Peyer's patch (tissue), 4 donors: ENCODE results near the gene MRPL4. TPM values are rescaled to one million over a fixed set of nuclear protein-coding genes. Genes with fewer than 3 reads are reported as not detected.

ENCODE experiments used
- DNase-seq, 3 donors: peaks; one replicate each; pipeline ENCODE4 v3.0.0-alpha.2; 2017 to 2019
- H3K27ac ChIP-seq, 4 donors: fragments of 200-600 bp; sonication (generic); one replicate each; pipeline ENCODE4 v1.5.1; 2016 to 2019
- H3K27me3 ChIP-seq, 2 donors: fragments of 200-600 bp; sonication (generic); one replicate each; pipeline ENCODE4 v1.5.1; 2019
- H3K36me3 ChIP-seq, 3 donors: fragments of 200-600 bp; sonication (generic); one replicate each; pipeline ENCODE4 v1.5.1; 2016 to 2019
- H3K4me1 ChIP-seq, 4 donors: fragments of 200-600 bp; sonication (generic); one replicate each; pipeline ENCODE4 v1.5.1; 2016 to 2019
- H3K4me3 ChIP-seq, 4 donors: fragments of 200-600 bp; sonication (generic); 1 replicate in 3 of 4; 2 replicates in 1 of 4; pipeline ENCODE4 v1.5.1; 2016 to 2019; ENCODE audit warnings: mild to moderate bottlenecking in 1 of 4
- H3K9me3 ChIP-seq, 4 donors: fragments of 200-600 bp; sonication (generic); one replicate each; pipeline ENCODE4 v1.5.1; 2016 to 2019; ENCODE audit warnings: mild to moderate bottlenecking in 1 of 4
- POLR2A ChIP-seq, 2 donors: fragments of 450-650 bp; IDR thresholded peaks; one replicate each; pipeline ENCODE4 v1.5.1; 2017; ENCODE audit warnings: antibody characterized with exemption in 2 of 2, mild to moderate bottlenecking in 2 of 2, moderate library complexity in 2 of 2
- total RNA-seq, 4 donors: library from RNA; depleted of rRNA; stranded (reverse); fragments of >200 nt; gene quantifications; one replicate each; pipeline ENCODE4 v1.1.0, GENCODE V29; 2016
- TF ChIP-seq, protein P1 (sequence below), 6 experiments: fragments of 450-650 bp in 4 of 6; fragments of 200-600 bp in 2 of 6; sonication (generic) in 1 of 6; IDR thresholded peaks; one replicate each; pipeline ENCODE4 v1.5.1; 2017 to 2019; ENCODE audit warnings: antibody characterized with exemption in 6 of 6, mild to moderate bottlenecking in 3 of 6, moderate library complexity in 1 of 6

The MRPL4 gene
- total RNA-seq, 4 donors from 2014 or later: 43.8 to 49.6 (median 45.3) TPM

DNA sequence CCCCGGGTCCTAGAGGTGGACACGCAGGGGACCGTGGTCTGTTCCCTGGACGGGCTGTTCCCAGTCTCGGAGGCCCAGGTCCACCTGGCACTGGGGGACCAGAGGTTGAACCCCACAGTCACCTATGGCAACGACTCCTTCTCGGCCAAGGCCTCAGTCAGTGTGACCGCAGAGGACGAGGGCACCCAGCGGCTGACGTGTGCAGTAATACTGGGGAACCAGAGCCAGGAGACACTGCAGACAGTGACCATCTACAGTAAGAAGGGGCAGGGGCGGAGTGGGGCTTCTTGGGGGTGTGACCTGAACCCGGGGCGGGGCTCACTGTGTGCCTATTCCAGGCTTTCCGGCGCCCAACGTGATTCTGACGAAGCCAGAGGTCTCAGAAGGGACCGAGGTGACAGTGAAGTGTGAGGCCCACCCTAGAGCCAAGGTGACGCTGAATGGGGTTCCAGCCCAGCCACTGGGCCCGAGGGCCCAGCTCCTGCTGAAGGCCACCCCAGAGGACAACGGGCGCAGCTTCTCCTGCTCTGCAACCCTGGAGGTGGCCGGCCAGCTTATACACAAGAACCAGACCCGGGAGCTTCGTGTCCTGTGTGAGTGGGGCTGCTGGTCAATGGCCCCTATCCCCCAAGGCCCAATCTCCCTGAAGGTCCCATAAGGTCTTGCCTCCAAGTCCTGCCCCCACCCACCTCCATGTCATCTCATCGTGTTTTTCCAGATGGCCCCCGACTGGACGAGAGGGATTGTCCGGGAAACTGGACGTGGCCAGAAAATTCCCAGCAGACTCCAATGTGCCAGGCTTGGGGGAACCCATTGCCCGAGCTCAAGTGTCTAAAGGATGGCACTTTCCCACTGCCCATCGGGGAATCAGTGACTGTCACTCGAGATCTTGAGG lies 32.3 kb downstream of the MRPL4 start:
- Histone ChIP-seq H3K27ac (no peak overlapping the region), H3K9me3 (no peaks in the 10 kb centered on the region), H3K4me1 (peaks cover 0 to 30% (median 27%) of the 10 kb centered on the region in 4 donors), H3K36me3 (peaks cover 0 to 17% (median 0%) of the 10 kb centered on the region in 3 donors), H3K4me3 (no peak overlapping the region), H3K27me3 (peaks cover 0 to 9% of the 10 kb centered on the region in 2 donors)
- no peak for TF ChIP-seq POLR2A (IDR thresholded peaks at IDR 0.05)
- no peak for DNase-seq

DNA sequence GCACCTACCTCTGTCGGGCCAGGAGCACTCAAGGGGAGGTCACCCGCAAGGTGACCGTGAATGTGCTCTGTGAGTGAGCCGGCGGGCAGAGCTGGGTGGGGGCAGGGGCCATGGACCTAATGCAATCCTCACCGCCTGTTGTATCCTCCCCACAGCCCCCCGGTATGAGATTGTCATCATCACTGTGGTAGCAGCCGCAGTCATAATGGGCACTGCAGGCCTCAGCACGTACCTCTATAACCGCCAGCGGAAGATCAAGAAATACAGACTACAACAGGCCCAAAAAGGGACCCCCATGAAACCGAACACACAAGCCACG lies 32.9 kb downstream of the MRPL4 start:
- no peak for DNase-seq
- TF ChIP-seq, protein P1, sequence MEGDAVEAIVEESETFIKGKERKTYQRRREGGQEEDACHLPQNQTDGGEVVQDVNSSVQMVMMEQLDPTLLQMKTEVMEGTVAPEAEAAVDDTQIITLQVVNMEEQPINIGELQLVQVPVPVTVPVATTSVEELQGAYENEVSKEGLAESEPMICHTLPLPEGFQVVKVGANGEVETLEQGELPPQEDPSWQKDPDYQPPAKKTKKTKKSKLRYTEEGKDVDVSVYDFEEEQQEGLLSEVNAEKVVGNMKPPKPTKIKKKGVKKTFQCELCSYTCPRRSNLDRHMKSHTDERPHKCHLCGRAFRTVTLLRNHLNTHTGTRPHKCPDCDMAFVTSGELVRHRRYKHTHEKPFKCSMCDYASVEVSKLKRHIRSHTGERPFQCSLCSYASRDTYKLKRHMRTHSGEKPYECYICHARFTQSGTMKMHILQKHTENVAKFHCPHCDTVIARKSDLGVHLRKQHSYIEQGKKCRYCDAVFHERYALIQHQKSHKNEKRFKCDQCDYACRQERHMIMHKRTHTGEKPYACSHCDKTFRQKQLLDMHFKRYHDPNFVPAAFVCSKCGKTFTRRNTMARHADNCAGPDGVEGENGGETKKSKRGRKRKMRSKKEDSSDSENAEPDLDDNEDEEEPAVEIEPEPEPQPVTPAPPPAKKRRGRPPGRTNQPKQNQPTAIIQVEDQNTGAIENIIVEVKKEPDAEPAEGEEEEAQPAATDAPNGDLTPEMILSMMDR (IDR thresholded peaks at IDR 0.05): no peak
- no peak for TF ChIP-seq POLR2A (IDR thresholded peaks at IDR 0.05)
- Histone ChIP-seq H3K27me3 (peaks cover 0 to 15% of the 10 kb centered on the region in 2 donors), H3K4me1 (peaks cover 0 to 36% (median 33%) of the 10 kb centered on the region in 4 donors), H3K4me3 (no peak overlapping the region), H3K9me3 (no peaks in the 10 kb centered on the region), H3K36me3 (peaks cover 0 to 17% (median 0%) of the 10 kb centered on the region in 3 donors), H3K27ac (no peak overlapping the region)

DNA sequence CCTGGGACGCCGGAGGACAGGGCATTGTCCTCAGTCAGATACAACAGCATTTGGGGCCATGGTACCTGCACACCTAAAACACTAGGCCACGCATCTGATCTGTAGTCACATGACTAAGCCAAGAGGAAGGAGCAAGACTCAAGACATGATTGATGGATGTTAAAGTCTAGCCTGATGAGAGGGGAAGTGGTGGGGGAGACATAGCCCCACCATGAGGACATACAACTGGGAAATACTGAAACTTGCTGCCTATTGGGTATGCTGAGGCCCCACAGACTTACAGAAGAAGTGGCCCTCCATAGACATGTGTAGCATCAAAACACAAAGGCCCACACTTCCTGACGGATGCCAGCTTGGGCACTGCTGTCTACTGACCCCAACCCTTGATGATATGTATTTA lies 33.4 kb downstream of the MRPL4 start:
- H3K9me3 ChIP-seq: no peaks in the 10 kb centered on the region
- peaks cover 0 to 20% of the 10 kb centered on the region in 2 donors for H3K27me3 ChIP-seq
- no peak overlapping the region for H3K27ac ChIP-seq
- peaks cover 0 to 41% (median 37%) of the 10 kb centered on the region in 4 donors for H3K4me1 ChIP-seq
- no peak for DNase-seq
- H3K4me3 ChIP-seq: no peak overlapping the region
- H3K36me3 ChIP-seq: peaks cover 0 to 17% (median 0%) of the 10 kb centered on the region in 3 donors
- no peak for TF ChIP-seq POLR2A (IDR thresholded peaks at IDR 0.05)
- TF ChIP-seq, protein P1 (IDR thresholded peaks at IDR 0.05): no peak

- H3K27me3 ChIP-seq: peaks cover 0 to 34% of the 10 kb centered on the region in 2 donors
- peak within 1 kb of the TSS in 3 of 4 donors; percentile 17 to 27 (median 26) for H3K4me3 ChIP-seq
- TF ChIP-seq, protein P1 (IDR thresholded peaks at IDR 0.05): no peak
- no peak for TF ChIP-seq POLR2A (IDR thresholded peaks at IDR 0.05)
- peaks cover 0 to 17% (median 0%) of the 10 kb centered on the region in 3 donors for H3K36me3 ChIP-seq
- no peaks in the 10 kb centered on the region for H3K9me3 ChIP-seq
- DNase-seq: peak in 2 of 3 donors; percentile 49 to 66
- peak within 1 kb of the TSS in 2 of 4 donors; percentile 32 to 43 for H3K27ac ChIP-seq
- H3K4me1 ChIP-seq: peaks cover 0 to 58% (median 53%) of the 10 kb centered on the region in 4 donors
Observed at GRCh38 chr19:10286803-10287737, 35.1 kb downstream of the MRPL4 start, which contains the start of gene ICAM4. ICAM4 (plus strand) TSS chr19:10286955; CDS start chr19:10287013, 58 bp downstream.

DNA sequence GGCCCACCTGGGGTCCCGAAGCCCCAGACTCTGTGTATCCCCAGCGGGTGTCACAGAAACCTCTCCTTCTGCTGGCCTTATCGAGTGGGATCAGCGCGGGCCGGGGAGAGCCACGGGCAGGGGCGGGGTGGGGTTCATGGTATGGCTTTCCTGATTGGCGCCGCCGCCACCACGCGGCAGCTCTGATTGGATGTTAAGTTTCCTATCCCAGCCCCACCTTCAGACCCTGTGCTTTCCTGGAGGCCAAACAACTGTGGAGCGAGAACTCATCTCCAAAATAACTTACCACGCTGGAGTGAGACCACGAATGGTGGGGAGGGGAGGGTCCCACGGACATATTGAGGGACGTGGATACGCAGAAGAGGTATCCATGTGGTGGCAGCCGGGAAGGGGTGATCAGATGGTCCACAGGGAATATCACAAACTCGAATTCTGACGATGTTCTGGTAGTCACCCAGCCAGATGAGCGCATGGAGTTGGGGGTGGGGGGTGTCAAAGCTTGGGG lies 36.7 kb downstream of the MRPL4 start:
- peak overlapping the region in 3 of 4 donors; percentile 36 to 49 (median 37) for H3K4me3 ChIP-seq
- H3K4me1 ChIP-seq: peaks cover 0 to 72% (median 61%) of the 10 kb centered on the region in 4 donors
- H3K9me3 ChIP-seq: no peaks in the 10 kb centered on the region
- H3K27me3 ChIP-seq: peaks cover 0 to 45% of the 10 kb centered on the region in 2 donors
- no peak overlapping the region for H3K27ac ChIP-seq
- peaks cover 0 to 16% (median 0%) of the 10 kb centered on the region in 3 donors for H3K36me3 ChIP-seq
- DNase-seq: peak in 1 of 3 donors; percentile 69
- no peak for TF ChIP-seq POLR2A (IDR thresholded peaks at IDR 0.05)
- TF ChIP-seq, protein P1 (IDR thresholded peaks at IDR 0.05): no peak
